Heart right ventricle (tissue), 16 donors: ENCODE measurements around the gene RAB22A. TPM values are rescaled to one million over a fixed set of nuclear protein-coding genes. Genes with fewer than 3 reads are reported as not detected.
A peak's percentile ranks its signal among the peaks of the same experiment; 100 is the strongest.

ENCODE experiments used
- ATAC-seq, 8 donors: fragments of 200-7000 bp; cut with Tn5 transposase; one replicate each; pipeline ENCODE4 v1.9.1; 2020; ENCODE audit warnings: mild to moderate bottlenecking in 8 of 8, moderate library complexity in 8 of 8, moderate number of reproducible peaks in 1 of 8
- DNase-seq, 2 donors: peaks; one replicate each; pipeline ENCODE4 v3.0.0-alpha.2; 2020
- H3K27ac ChIP-seq, 10 donors: fragments of 200-600 bp; sonication (generic) in 2 of 10; one replicate each; pipeline versions ENCODE4 v1.5.0 to v1.8.0; 2020 to 2022; ENCODE audit warnings: mild to moderate bottlenecking in 3 of 10
- H3K27me3 ChIP-seq, 7 donors: fragments of 200-600 bp; one replicate each; pipeline ENCODE4 v1.8.0; 2021 to 2022; ENCODE audit warnings: mild to moderate bottlenecking in 2 of 7
- H3K36me3 ChIP-seq, 9 donors: fragments of 200-600 bp; sonication (generic) in 1 of 9; one replicate each; pipeline versions ENCODE4 v1.5.0 to v1.8.0; 2020 to 2022; ENCODE audit warnings: mild to moderate bottlenecking in 2 of 9
- H3K4me1 ChIP-seq, 9 donors: fragments of 200-600 bp; sonication (generic) in 1 of 9; one replicate each; pipeline versions ENCODE4 v1.5.0 to v1.8.0; 2020 to 2022; ENCODE audit warnings: mild to moderate bottlenecking in 4 of 9
- H3K4me3 ChIP-seq, 10 donors: fragments of 200-600 bp; sonication (generic) in 2 of 10; one replicate each; pipeline versions ENCODE4 v1.5.0 to v1.8.0; 2020 to 2022; ENCODE audit warnings: mild to moderate bottlenecking in 7 of 10, moderate library complexity in 2 of 10
- H3K9me3 ChIP-seq, 11 donors: fragments of 200-600 bp in 10 of 11; sonication (generic) in 2 of 11; one replicate each; pipeline versions ENCODE4 v1.5.0 to v1.8.0; 2013 to 2022; ENCODE audit warnings: mild to moderate bottlenecking in 2 of 11, control low read depth in 1 of 11, moderate library complexity in 1 of 11
- WGBS, 2 donors: extraction: QIAGEN DNeasy Blood & Tissue Kit; methylation state at CpG; one replicate each; pipeline ENCODE4 v1.1.7; 2013; ENCODE audit warnings: inconsistent platforms in 1 of 2; 5-methylcytosine and 5-hydroxymethylcytosine counted together
- intact Hi-C, 10 donors: fragments of 100-400 bp; cut with DNase I; formaldehyde crosslinking; loops; one replicate each; pipeline versions ENCODE4 v1.11.1 to v1.14.2; 2022
- polyA plus RNA-seq, 2 donors: library from polyadenylated mRNA; stranded (reverse); fragments of 200-250 nt; gene quantifications; one replicate each; pipeline ENCODE4 v1.2.3, GENCODE V29; 2013
- total RNA-seq, 10 donors: library from RNA; stranded (reverse); fragmentation: NEBNext Ultra II Directional in 3 of 10; extraction: Animal tissue kit (Norgen Biotek cat#: 25700) in 3 of 10; gene quantifications; one replicate each; pipeline versions ENCODE4 v1.2.1 to v1.2.4, GENCODE V29; 2021 to 2023
- TF ChIP-seq, protein P1 (sequence below), 9 donors: fragments of 200-600 bp; sonication (generic) in 2 of 9; IDR thresholded peaks; one replicate each; pipeline versions ENCODE4 v1.5.0 to v1.8.0; 2021 to 2022; ENCODE audit warnings: antibody characterized with exemption in 9 of 9, mild to moderate bottlenecking in 5 of 9, moderate library complexity in 1 of 9
- donor health status: Arrhythmogenic right ventricular cardiomyopathy.
- donor health status: ischemic (EF 13 %, LVEDD 7.1; RV severe dilation, severe dysfunction).
- donor health status: healthy with polysubstance abuse.
- donor health status: DM: no; HTN: yes; CAD: no.
- donor health status: DM: no; HTN: no; CAD: no.
- donor health status: ischemic (EF 25% LVEDD 6.9; RV normal size, moderate dysfunction).
- donor health status: ischemic (EF 25% LVEDD 5.7; RV mildly dilated, moderate dysfunction).
- donor health status: healthy.
- donor health status: DM: yes; HTN: yes; CAD: no.
- donor health status: Ischemic cardiomyopathy.
- donor health status: ischemic (EF 35%, LVEDD 5.7; RV mildly dilated, moderate dysfunction).
- donor health status: nonischemic (EF 11% LVEDD 7.7; RV severe dilation, severe dysfunction).
- donor health status: DM: yes; HTN: yes; CAD: no.
- donor health status: PGD.
- donor health status: ischemic (EF 29% LVEDD 5.4; RV normal size, mild dysfunction).
- donor health status: nonischemic (EF 23%, LVEDD 6.1; RV moderate dilation, normal function).

RAB22A gene
- total and polyA plus RNA-seq, 12 donors: 4.2 to 8.5 (median 6.8) TPM

DNA sequence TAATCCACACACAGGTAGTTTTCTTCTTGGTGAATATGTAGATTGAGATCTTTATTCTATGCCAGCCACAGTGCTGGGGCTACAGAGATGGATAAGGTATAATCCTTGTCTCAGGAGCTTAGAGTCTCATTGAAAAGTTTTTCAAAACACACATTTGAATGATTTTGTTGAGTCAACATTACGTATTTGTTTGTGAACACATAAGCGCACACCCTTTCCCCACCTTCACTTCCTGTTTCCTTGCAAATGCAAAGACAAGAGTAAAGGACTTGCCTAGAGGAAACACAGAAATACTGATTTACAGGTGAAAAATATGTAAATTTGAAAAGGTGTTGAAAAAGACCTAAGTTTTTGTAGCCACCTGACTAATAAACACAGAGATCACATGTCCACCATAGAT is 107.3 kb downstream of the RAB22A start:
- DNase-seq (no peak), ATAC-seq (no peak)
- Histone ChIP-seq H3K9me3 (no peaks in the 10 kb centered on the region), H3K27ac (peak overlapping the region in 1 of 10 donors; percentile 52), H3K27me3 (no peaks in the 10 kb centered on the region), H3K4me1 (peaks cover 0 to 26% (median 12%) of the 10 kb centered on the region in 9 donors), H3K4me3 (no peak overlapping the region), H3K36me3 (peaks cover 0 to 41% (median 6%) of the 10 kb centered on the region in 9 donors)
- 73 to 81% methylated on average over 2 of the region's 2 CpGs for WGBS, 2 donors
- TF ChIP-seq, protein P1, sequence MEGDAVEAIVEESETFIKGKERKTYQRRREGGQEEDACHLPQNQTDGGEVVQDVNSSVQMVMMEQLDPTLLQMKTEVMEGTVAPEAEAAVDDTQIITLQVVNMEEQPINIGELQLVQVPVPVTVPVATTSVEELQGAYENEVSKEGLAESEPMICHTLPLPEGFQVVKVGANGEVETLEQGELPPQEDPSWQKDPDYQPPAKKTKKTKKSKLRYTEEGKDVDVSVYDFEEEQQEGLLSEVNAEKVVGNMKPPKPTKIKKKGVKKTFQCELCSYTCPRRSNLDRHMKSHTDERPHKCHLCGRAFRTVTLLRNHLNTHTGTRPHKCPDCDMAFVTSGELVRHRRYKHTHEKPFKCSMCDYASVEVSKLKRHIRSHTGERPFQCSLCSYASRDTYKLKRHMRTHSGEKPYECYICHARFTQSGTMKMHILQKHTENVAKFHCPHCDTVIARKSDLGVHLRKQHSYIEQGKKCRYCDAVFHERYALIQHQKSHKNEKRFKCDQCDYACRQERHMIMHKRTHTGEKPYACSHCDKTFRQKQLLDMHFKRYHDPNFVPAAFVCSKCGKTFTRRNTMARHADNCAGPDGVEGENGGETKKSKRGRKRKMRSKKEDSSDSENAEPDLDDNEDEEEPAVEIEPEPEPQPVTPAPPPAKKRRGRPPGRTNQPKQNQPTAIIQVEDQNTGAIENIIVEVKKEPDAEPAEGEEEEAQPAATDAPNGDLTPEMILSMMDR (IDR thresholded peaks at IDR 0.05): no peak
- intact Hi-C loops: no loop called here

Other genes starting within 250 kb of the RAB22A start
- not detected for gene ANKRD60, start 81.1 kb upstream of the RAB22A start, total RNA-seq
- not detected for gene ANKRD60, start 81.1 kb upstream of the RAB22A start, polyA plus RNA-seq
- gene VAPB, start 79.5 kb downstream of the RAB22A start, total RNA-seq: 10 to 100 TPM; 59.9 to 89.9 (median 70.8) TPM
- gene VAPB, start 79.5 kb downstream of the RAB22A start, polyA plus RNA-seq: 10 to 100 TPM; 20.8 to 25.8 TPM
- 1 to 10 TPM in 6 of 10 donors, under 1 TPM in 3, not detected in 1; 0.08 to 1.8 (median 1.1) TPM for gene APCDD1L, start 205.7 kb downstream of the RAB22A start, total RNA-seq
- gene APCDD1L, start 205.7 kb downstream of the RAB22A start, polyA plus RNA-seq: under 1 TPM in 1 of 2 donors, not detected in 1; 0.25 TPM